ENCODE data around the gene UVRAG. TPM values are rescaled to one million over a fixed set of nuclear protein-coding genes. Genes with fewer than 3 reads are reported as not detected.
A peak's percentile ranks its signal among the peaks of the same experiment; 100 is the strongest.

Gene UVRAG
- total and polyA plus RNA-seq, 2 of the 4 experiments (the other 2 are of a cell fraction), result 5.6 to 10.9 TPM

DNA sequence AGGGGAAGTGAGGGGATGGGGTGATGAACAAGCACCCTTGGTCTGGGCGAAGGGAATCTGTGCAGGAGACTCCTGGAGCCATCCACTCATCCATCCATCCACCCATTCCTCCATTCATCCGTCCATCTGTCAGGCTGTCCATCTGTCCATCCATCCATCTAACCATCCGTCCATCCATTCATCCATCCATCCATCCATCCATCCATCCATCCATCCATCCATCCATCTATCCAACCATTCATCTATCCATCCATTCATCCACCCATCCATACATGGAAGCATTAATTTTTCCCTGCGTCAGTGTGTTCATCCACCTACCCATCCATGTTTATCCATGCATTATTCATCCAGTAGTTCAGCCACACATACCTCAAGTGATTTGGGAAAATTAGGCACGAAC lies 359.3 kb downstream of the UVRAG start:
- BruUV-seq (replicated peaks), result no TSS peak
- no peak overlapping the region for H2BK120ac ChIP-seq (ENCODE audit: low read depth, low read length)

More for the DNA sequence above, 359.3 kb downstream of the UVRAG start:
- Histone ChIP-seq H3K9me3 (ENCODE audit: control insufficient read depth, insufficient read depth, low read length) (no peaks in the 10 kb centered on the region), H2BK20ac (ENCODE audit: low read depth, low read length) (no peak overlapping the region), H2AK9ac (replicated peaks; ENCODE audit: low read depth, low read length, poor library complexity) (peak overlapping the region; percentile 78), H4K5ac (ENCODE audit: low read depth, low read length) (no peak overlapping the region), H3K56ac (ENCODE audit: extremely low read depth, insufficient read depth, low read length) (no peak overlapping the region), H3K18ac (ENCODE audit: low read depth, low read length) (no peak overlapping the region), H3K36me3 (ENCODE audit: control insufficient read depth, insufficient read depth, low read length) (no peaks in the 10 kb centered on the region), H3K9ac (ENCODE audit: low read depth, low read length) (no peak overlapping the region), H3K27ac (ENCODE audit: insufficient read depth, low read length) (no peak overlapping the region), H3K4me1 (ENCODE audit: control insufficient read depth, insufficient read depth, low read length) (no peaks in the 10 kb centered on the region), H3K79me1 (ENCODE audit: low read depth in 1 of 2, low read length in 2 of 2) (no peaks in the 10 kb centered on the region), H4K91ac (ENCODE audit: insufficient read depth, low read depth, low read length) (no peak overlapping the region), H2BK15ac (ENCODE audit: low read depth, low read length) (no peak overlapping the region), H2AK5ac (ENCODE audit: low read depth, low read length) (no peak overlapping the region), H3K27me3 (ENCODE audit: control insufficient read depth, insufficient read depth, low read length) (peaks cover 37% of the 10 kb centered on the region), H4K20me1 (ENCODE audit: insufficient read depth, low read length) (no peaks in the 10 kb centered on the region), H2BK5ac (ENCODE audit: low read depth, low read length, poor library complexity, severe bottlenecking) (no peak overlapping the region), H3K4me3 (ENCODE audit: insufficient read depth, low read depth, low read length) (no peak overlapping the region), H4K8ac (ENCODE audit: low read depth in 2 of 2, low read length in 2 of 2) (no peak overlapping the region), H3K23ac (ENCODE audit: low read depth, low read length) (no peak overlapping the region), H3K4me2 (ENCODE audit: low read depth, low read length) (no peak overlapping the region), H3K4ac (ENCODE audit: low read depth, low read length) (no peak overlapping the region), H3K14ac (replicated peaks; ENCODE audit: low read depth, low read length) (no peak overlapping the region), H2AFZ (replicated peaks; ENCODE audit: low read length, poor library complexity) (no peak overlapping the region), H3K9me1 (ENCODE audit: insufficient read depth, low read length) (no peaks in the 10 kb centered on the region)
- WGBS, 2 experiments (ENCODE audit: extremely low coverage in 2 of 2, insufficient read length in 1 of 2), result 92% methylated on average over 3 of the region's 5 CpGs; no CpG with 5 or more reads in 1 of the 2 experiments
- no peak for TF ChIP-seq RFX5 (IDR thresholded peaks at IDR 0.05; ENCODE audit: low read depth, low read length)
- no peak for TF ChIP-seq BHLHE40 (IDR thresholded peaks at IDR 0.05; ENCODE audit: low read depth, low read length)
- DNase-seq, result no peak
- in situ Hi-C loops (cut with MboI; ENCODE audit: low sequenced_read_pairs), result no loop called here
- dilution Hi-C loops (cut with HindIII; ENCODE audit: low sequenced_read_pairs, unreplicated experiment), result no loop called here
- ChIA-PET POLR2A (ENCODE audit: unreplicated experiment) (no interaction called here), CTCF (no interaction called here)
- no peak for ATAC-seq (ENCODE audit: low read depth)
- intact Hi-C loops (cut with micrococcal nuclease), result no loop called here

All from IMR-90 (cell line).